HG02759 (cell line): ENCODE results near the gene ERBB3.
"Not testable (repeated sequence)": the region's sequence is repeated elsewhere in the genome, so short reads cannot be mapped to it uniquely, and the experiment has no call there.

ENCODE experiments used
- ATAC-seq: cut with Tn5 transposase; IDR thresholded peaks from one replicate; pipeline ENCODE4 v1.9.1; 2021; ENCODE audit warnings: mild to moderate bottlenecking, moderate library complexity; ENCODE audit not compliant: unreplicated experiment

Gene ERBB3

GRCh38 chr12:56110571-56110970, 30.6 kb downstream of the ERBB3 start:
- ATAC-seq, result no peak

DNA sequence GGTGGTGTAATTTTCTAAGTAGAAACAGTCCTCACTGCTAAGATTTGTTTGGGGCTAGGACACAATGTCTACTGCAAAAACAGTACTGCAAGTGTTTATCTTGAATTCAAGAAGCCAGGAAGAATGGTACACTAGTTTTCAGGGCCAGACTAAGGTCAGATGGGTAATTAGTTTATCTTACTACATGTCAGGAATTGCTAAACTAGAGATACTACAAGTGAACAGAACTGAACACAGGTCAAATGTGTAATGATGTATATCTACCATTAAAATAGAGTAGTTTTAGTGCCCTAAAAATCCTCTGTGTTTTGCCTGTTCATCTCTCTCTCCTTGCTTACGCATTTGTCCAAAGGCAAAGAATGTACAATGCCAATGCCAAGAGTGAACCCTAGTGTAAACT, 34.1 kb downstream of the ERBB3 start:
- ATAC-seq, result no peak

- ATAC-seq, result no peak
These were observed 35.4 kb downstream of the ERBB3 start for GRCh38 chr12:56115329-56115728.

DNA sequence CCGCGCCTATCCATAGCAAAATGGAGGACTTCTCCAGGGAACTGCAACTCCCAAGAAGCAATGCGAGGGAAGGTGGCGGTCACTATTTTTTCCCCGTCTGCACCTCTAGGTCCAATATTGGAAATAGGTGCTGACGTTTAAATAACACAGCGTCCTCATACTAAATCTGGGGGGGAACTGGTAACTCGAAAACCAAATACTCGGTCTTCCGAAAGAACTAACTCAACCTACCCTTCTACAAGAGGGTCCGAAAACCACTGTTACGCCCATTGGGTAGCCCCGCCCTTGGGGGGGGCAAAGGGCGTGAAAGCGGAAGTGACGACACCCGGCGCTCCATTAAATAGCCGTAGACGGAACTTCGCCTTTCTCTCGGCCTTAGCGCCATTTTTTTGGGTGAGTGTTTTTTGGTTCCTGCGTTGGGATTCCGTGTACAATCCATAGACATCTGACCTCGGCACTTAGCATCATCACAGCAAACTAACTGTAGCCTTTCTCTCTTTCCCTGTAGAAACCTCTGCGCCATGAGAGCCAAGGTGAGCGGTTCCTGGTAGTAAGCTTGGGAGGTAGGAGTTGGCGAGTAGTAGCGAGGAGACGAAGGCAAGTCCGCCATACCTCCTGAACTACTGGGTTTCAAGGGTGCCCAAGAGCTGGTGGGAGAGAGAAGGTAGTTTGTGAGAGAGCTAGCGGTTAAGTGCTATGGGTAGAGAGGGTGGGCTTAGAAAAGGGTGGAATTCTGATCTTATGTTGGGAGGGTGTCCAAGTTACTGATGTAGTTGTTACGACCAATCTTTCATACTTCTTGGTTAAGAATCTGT, 36.5 kb downstream of the ERBB3 start, which contains the start of gene RPL41:
Gene RPL41 (plus strand): TSS at position 367 of the 815 bp plus-strand sequence.
- peak; percentile 47 for ATAC-seq

DNA sequence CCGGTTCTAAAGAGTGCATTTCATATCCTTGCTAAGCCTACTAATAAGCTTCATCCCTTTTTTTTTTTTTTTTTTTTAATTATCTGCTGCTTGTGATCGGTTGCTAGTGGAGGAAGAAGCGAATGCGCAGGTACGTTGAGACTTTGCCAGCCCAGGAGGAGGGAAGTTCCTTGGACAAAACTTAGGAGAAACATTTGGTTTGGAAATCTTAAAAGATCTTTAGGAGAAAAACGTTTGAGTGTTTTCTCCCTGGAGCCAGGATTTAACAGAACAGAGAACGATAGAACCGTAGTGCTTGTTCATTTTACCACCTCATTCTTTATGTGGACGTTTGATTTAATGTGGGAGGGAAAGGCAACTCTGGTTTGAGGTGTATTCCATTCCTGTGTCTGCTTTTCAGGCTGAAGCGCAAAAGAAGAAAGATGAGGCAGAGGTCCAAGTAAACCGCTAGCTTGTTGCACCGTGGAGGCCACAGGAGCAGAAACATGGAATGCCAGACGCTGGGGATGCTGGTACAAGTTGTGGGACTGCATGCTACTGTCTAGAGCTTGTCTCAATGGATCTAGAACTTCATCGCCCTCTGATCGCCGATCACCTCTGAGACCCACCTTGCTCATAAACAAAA, 37.2 kb downstream of the ERBB3 start:
- ATAC-seq, result not testable (repeated sequence)

DNA sequence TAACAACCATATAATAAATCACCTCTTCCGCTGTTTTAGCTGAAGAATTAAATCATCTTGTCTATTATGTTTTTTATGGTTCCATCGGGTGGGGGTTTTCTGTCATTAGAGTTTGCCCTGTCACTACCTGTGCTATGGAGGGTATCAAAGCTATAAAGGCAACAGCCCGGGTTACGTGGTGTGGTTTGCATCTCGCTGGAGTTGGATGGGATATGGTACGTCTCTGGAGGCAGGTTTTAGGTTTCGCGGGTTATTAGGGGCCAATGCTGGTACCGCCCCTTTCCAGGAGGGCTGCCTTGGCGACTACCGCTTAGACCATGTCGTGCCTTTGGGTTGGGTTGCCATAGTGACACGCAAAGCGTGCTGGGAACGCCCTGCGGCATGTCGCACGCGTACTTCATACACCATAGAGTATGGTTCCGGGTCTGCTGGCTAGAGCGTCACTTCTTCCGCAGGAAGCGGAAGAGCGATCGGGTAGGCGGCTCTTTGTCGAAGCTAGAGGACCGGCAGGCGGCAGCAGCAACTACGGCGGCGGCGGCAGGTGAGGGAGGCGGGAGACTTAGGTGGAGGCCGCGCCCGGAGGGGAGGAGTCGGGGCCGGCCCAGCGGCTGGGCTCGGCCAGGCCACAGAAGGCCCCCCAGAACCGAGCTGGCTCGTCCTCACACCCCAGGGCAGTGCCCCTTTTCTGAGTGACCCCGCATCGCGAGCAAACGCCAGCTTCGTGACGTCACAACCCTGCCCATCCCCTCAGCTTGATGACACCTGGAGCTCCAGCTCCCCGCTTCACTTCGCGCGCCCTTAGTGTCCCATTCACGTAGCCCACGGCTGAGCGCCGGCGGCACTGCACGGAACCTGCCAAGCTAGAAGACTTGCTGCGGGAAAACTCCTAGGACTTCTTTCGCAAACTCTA, 38.1 kb downstream of the ERBB3 start, which contains the start of gene ZC3H10:
Gene ZC3H10 (plus strand): TSS at position 489 of the 910 bp plus-strand sequence. CDS start 2,297 bp downstream, outside the sequence.
- ATAC-seq, result peak; percentile 86

GRCh38 chr12:56118688-56119357, 38.9 kb downstream of the ERBB3 start:
- no peak for ATAC-seq

DNA sequence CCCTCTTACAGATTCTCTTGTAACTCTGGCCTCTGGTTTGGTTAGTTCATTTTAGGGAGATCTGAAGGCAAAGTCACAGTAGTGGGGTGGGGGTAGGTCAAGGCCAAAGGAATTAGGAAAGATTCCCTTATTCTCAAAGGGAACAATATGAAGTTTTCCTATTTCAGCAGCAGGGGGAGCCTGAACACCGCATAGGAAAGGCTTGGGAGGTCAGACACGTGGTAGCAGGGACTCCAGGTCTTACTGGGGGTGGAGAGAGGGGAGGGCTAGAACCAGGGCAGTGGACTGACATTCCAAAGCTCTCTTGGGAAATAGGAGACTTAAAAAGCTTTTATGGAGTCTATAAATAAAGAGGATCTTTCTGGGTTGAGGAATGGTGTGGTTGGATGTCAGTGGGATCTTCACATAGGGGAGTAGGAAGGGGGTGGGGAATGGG, 39.4 kb downstream of the ERBB3 start:
- no peak for ATAC-seq

DNA sequence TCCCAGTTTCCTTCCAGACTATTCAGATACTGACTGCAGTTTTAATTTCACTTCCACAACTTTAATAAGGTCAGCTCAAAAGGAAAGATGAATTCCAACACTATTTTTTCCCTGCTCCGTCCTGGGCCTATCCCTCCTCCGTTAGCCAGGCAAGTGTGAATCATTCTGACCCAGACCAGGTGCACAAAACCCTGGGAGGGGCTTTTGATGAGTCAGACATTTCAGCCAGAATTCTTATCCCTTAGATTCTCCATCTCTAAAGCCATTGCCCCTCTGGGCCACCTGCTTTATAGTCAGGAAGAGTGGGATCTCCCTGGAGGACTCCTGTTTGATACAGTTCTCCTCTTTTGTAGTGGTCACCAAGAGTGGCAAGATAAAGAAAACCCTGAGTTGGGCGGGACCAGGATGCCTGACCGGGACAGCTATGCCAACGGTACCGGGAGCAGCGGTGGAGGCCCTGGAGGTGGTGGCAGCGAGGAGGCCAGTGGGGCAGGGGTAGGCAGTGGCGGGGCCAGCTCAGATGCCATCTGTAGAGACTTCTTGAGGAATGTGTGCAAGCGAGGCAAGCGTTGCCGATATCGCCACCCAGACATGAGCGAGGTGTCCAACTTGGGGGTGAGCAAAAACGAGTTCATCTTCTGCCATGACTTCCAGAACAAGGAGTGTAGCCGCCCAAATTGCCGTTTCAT, 40.3 kb downstream of the ERBB3 start:
- ATAC-seq, result no peak

DNA sequence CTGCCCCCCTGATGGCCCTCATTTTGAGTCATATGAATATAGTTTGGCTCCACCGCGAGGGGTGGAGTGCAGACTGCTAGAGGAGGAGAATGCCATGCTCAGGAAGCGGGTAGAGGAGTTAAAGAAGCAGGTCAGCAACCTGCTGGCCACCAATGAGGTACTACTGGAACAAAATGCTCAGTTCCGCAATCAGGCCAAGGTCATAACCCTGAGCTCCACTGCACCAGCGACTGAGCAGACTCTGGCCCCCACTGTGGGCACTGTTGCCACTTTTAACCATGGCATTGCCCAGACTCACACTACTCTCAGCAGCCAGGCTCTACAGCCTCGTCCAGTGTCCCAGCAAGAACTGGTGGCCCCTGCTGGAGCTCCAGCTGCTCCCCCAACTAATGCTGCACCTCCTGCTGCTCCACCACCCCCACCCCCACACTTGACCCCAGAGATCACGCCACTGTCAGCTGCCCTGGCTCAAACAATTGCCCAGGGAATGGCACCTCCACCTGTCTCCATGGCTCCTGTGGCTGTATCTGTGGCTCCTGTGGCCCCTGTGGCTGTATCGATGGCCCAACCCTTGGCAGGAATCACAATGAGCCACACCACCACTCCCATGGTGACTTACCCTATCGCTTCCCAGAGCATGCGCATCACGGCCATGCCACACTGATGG, 41.4 kb downstream of the ERBB3 start:
- ATAC-seq, result no peak

DNA sequence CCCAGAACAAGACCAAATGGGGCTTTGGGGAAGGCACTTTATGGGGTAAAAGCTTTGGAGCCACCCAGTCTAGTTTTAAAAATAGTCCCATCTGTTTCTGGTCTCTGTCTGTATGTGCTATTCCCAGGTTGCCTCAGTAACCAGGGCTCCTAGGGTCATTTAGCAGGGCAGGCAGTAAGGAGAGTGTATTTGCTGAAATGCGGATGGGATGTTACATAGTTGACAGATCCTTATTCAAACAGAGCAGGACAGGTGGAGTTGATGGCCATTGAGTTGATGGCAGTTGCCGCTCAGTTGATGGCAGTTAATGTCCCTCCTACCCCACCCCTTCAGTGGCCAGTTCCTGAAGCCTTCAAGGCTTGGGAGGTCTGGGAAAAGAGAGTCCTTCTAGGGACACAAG, 42.7 kb downstream of the ERBB3 start:
- ATAC-seq, result no peak

DNA sequence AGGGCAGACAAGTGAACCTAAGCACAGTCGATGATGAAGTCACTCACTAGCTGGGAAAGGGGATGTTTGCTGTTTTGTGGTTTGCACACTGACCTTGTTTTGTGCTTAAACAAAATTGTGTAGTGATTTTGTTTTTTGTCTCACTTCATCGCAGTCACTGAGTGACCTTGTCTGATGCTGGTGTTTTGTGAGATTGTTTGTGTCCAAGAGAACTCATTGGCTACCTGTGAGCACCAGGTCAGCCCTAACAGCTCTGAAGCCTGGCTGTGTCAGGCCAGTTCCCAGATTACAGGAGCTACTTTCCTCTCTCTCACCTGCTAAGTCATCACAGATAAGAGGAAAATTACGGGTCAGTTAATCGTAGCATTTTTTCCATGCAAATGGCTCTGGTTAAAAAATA, 44.2 kb downstream of the ERBB3 start:
- ATAC-seq, result no peak

DNA sequence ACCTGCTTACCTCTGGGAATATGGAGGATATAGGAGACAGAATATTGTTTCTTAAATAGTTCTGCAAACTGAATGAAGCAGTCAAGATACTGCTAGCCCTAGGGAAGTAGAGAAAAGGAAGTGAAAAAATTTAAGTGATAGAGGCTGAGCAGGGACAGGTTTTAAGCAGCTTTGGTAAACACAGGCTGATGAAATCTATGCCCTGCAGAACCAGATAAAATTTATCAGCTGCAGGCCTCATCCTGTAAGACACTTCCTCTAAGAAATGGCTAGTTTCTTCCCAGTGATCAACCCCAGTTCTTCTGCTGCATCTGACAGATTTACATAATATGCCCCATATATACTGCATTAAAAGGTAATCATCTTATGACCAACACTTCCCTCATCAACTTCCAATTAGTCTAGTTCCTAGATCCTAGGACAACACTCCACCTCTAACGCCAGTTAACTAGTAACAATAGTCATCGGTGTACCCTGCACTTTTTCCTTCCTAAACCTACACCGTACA, 46.8 kb downstream of the ERBB3 start:
- no peak for ATAC-seq

DNA sequence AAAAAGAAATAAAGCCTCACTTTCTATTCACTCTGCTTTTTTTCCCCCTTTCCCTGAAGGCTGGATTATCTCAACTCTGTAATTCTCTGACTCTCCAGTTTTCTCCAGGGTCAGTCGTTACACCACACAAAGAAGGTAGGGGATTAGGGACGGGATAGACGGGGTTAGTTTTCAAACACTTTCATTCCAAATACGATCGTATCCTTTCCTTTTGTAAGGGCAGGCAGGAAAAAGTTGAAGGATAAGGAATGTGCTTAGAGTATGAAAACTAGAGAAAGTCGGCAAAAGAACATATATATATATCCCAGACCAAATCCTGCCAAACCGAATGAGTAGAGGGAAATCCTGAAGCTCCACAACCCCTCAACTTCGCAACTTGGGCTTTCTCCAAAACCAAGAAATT, 47.5 kb downstream of the ERBB3 start:
- ATAC-seq, result no peak

GRCh38 chr12:56127888-56128669, 48.1 kb downstream of the ERBB3 start, which contains the start of gene ESYT1:
Gene ESYT1 (plus strand): TSS chr12:56128267. CDS start chr12:56128320, 53 bp downstream.
- peak; percentile 89 for ATAC-seq

GRCh38 chr12:56128670-56129205, 48.8 kb downstream of the ERBB3 start:
- ATAC-seq, result no peak

- ATAC-seq, result peak; percentile 37
These were observed 49.4 kb downstream of the ERBB3 start for GRCh38 chr12:56129206-56129941.
